ENCODE results near the gene TMEM53.

TMEM53 gene

DNA sequence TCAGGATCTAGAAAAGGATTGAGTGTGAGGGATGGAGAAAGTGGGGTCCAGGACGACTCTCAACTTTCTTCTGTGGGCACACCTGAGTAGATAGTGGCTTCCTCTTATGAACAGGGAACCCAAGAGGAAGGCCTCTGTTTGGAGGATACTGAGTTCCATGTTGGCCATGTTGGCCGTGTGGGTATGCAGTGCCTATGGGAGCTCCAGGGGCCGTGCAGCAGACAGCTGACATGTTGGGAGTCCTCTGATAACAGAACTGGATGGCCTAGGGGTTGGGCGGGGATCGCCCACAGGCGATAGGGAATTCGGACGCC, 43.0 kb downstream of the TMEM53 start:
- H3K4me3 ChIP-seq (ENCODE audit: low read depth, low read length) = peak overlapping the region; percentile 66
- in situ Hi-C loops (cut with HindIII; ENCODE audit: low sequenced_read_pairs) = no loop called here
- no peak for DNase-seq (ENCODE audit: low read depth, low spot score)
- TF ChIP-seq, protein P1, sequence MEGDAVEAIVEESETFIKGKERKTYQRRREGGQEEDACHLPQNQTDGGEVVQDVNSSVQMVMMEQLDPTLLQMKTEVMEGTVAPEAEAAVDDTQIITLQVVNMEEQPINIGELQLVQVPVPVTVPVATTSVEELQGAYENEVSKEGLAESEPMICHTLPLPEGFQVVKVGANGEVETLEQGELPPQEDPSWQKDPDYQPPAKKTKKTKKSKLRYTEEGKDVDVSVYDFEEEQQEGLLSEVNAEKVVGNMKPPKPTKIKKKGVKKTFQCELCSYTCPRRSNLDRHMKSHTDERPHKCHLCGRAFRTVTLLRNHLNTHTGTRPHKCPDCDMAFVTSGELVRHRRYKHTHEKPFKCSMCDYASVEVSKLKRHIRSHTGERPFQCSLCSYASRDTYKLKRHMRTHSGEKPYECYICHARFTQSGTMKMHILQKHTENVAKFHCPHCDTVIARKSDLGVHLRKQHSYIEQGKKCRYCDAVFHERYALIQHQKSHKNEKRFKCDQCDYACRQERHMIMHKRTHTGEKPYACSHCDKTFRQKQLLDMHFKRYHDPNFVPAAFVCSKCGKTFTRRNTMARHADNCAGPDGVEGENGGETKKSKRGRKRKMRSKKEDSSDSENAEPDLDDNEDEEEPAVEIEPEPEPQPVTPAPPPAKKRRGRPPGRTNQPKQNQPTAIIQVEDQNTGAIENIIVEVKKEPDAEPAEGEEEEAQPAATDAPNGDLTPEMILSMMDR (IDR thresholded peaks at IDR 0.05; ENCODE audit: low read depth, low read length) = no peak

- TF ChIP-seq, protein P1 (IDR thresholded peaks at IDR 0.05; ENCODE audit: low read depth, low read length) = no peak
- DNase-seq (ENCODE audit: low read depth, low spot score) = peak; percentile 74
- in situ Hi-C loops (cut with HindIII; ENCODE audit: low sequenced_read_pairs) = no loop called here
- no peak overlapping the region for H3K4me3 ChIP-seq (ENCODE audit: low read depth, low read length)
Observed at GRCh38 chr1:44630116-44630515, 44.2 kb downstream of the TMEM53 start.

- DNase-seq (ENCODE audit: low read depth, low spot score) = peak; percentile 90
- in situ Hi-C loops (cut with HindIII; ENCODE audit: low sequenced_read_pairs) = no loop called here
- H3K4me3 ChIP-seq (ENCODE audit: low read depth, low read length) = no peak overlapping the region
- TF ChIP-seq, protein P1 (IDR thresholded peaks at IDR 0.05; ENCODE audit: low read depth, low read length) = no peak
Observed at GRCh38 chr1:44628962-44629756, 45.1 kb downstream of the TMEM53 start.

DNA sequence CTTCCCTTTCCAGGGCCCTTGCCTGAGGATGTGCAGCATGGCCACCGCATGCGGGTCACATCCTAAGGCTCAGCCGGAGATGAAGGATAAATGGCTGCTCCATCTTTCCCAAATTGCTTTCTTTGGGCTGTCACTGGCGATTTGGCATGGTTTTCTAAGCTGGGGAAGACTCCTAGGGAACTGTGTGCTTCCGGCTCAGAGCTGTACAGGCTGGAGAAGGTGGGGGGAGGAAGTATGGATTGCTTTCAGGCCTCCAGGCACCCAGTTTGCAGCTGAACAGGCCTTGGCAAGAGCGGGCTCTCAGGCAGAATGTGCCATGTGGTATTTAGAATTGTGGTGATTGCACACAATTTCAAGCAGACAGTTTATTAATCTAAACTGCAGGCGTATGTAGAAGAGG, 48.9 kb downstream of the TMEM53 start:
- H3K4me3 ChIP-seq (ENCODE audit: low read depth, low read length) = no peak overlapping the region
- TF ChIP-seq, protein P1 (IDR thresholded peaks at IDR 0.05; ENCODE audit: low read depth, low read length) = no peak
- in situ Hi-C loops (cut with HindIII; ENCODE audit: low sequenced_read_pairs) = no loop called here
- no peak for DNase-seq (ENCODE audit: low read depth, low spot score)

DNA sequence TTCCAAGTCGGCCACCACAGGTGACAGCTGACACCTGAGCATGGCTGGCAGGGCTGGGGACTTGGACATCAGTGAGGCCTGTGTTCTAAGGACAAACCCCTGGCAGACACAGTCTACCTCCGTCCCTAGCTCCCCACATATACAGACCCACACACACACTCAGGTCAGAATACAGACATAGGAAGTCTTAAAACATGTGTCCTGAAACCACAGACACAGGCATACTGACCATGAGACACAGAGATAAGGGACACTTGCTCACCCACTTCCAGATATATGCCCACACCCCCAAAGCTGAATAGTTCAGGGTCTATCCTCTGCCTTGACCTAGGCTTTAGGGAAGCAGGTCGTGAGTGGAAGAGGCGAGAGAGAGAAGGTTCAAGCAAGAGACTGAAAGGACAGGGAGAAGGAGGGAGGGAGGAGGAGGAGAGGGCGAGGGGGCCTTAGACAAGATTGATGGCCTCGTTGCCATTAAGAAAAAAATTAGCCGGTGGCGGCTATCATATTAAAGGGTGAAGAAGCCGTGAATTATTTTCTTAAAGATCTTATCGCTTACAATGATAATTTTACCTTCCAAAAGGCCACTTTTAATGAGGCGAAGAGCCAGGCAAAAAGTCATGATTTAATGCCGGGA, 49.9 kb downstream of the TMEM53 start:
- in situ Hi-C loops (cut with HindIII; ENCODE audit: low sequenced_read_pairs) = no loop called here
- no peak overlapping the region for H3K4me3 ChIP-seq (ENCODE audit: low read depth, low read length)
- no peak for DNase-seq (ENCODE audit: low read depth, low spot score)
- TF ChIP-seq, protein P1 (IDR thresholded peaks at IDR 0.05; ENCODE audit: low read depth, low read length) = no peak

DNA sequence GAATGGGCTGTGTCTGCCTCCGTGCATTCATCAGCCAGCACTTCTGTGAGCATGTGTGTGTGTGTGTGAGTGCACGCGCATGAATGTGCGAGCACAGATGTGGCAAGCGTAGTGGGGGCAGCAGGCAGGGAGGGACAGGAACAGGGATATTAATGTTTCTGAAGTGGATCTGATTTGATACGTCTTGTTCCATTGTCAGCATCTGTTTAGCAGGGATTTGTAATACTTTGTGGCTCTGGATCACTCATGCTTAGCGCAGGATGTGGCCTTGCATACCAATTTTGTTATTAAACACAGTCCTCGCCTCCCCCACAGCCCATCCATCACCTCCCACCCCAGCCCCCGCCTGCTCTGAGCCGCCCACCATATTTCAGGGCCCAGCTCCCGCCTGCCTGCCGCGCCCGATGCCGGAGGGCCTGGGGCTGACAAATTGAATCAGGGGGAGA, 52.4 kb downstream of the TMEM53 start:
- DNase-seq (ENCODE audit: low read depth, low spot score) = peak; percentile 13
- TF ChIP-seq, protein P1 (IDR thresholded peaks at IDR 0.05; ENCODE audit: low read depth, low read length) = no peak
- no peak overlapping the region for H3K4me3 ChIP-seq (ENCODE audit: low read depth, low read length)
- in situ Hi-C loops (cut with HindIII; ENCODE audit: low sequenced_read_pairs) = no loop called here
